OCI-LY3 (cell line): ENCODE results near the gene CHD2.

Source experiments
- CTCF ChIP-seq: fragments of 200-600, 300-600 bp; sonication (generic); IDR thresholded peaks from 2 replicates; pipeline ENCODE4 v1.5.1; 2014; ENCODE audit warnings: antibody characterized with exemption, low read length, low read depth
- EZH2phosphoT487 ChIP-seq: fragments of 200-600 bp; shearing (Covaris generic); IDR thresholded peaks from 2 replicates; pipeline ENCODE4 v1.6.1; 2018; ENCODE audit warnings: antibody characterized with exemption, mixed run types, low read depth

DNA sequence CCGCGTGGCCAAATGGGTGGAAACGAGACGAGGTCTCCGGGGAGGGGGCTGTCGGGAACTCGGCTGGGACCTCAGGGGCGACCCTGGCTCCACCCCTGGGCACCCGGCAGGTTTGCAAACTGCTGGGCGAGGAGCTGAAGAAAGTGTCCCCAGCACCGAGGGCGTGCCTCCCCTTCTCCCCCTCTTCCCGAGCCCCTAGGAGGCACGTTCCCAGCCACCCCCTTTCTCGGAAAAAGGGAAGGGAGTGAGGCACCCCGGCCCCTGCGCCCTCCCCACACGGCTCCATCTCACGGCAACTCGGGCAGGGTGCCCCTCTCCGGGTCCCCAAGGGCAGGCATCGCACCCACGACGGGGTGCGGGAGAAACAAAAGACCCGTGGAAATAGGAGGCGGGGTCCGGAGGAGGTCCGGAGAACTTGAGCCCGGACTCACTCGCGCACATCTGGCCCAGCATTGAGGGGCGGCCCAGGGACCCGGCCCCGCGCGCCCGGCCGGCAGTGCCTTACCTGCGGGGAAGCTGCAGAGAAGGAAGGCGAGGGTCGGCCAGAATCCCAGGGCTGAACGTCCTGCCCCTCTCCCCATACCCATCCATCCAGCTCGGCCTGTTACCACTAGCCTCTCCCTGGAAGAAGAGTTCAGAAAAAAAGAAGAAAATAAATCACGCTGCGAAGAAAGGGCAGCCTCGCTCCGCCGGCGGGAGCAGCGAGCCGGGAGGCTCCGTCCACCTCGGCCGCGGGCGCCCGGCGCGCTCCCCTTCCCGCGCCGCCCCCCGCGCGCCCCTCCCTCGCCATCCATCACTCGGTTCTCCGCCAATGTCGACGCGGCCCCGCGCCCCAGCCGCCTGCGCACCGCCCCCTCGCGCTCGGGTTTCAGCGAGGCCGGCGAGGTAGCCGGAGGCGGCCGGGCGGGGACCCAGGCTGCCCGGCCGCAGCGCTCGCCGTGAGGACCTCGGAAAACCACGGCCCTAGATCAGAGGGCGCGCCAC is 172.6 kb downstream of the CHD2 start:
- no peak for TF ChIP-seq CTCF
- TF ChIP-seq EZH2phosphoT487: no peak
